H9 (cell line): ENCODE measurements around the gene KCNQ2. TPM values are rescaled to one million over a fixed set of nuclear protein-coding genes. Genes with fewer than 3 reads are reported as not detected.
A peak's percentile ranks its signal among the peaks of the same experiment; 100 is the strongest.

Experiments used
- DNase-seq: peaks from one replicate; pipeline ENCODE4 v3.0.0-alpha.2; 2017
- H2AFZ ChIP-seq: one replicate; pipeline ENCODE4 v1.6.1; 2013; ENCODE audit warnings: mild to moderate bottlenecking, low read length, control low read depth, moderate library complexity
- H2AK5ac ChIP-seq: 2 replicates; pipeline ENCODE4 v1.6.1; 2013; ENCODE audit warnings: low read length, control low read depth, mixed read lengths; ENCODE audit not compliant: insufficient read length
- H2BK120ac ChIP-seq: one replicate; pipeline ENCODE4 v1.6.1; 2013; ENCODE audit warnings: low read depth, mild to moderate bottlenecking, low read length, control low read depth, inconsistent platforms; ENCODE audit not compliant: poor library complexity, severe bottlenecking
- H2BK12ac ChIP-seq: 2 replicates; pipeline ENCODE4 v1.6.1; 2013; ENCODE audit warnings: low read length, control low read depth, mixed read lengths, low read depth; ENCODE audit not compliant: insufficient read length
- H2BK15ac ChIP-seq: 2 replicates; pipeline ENCODE4 v1.6.1; 2013; ENCODE audit warnings: low read depth, low read length, control low read depth
- H2BK20ac ChIP-seq: one replicate; pipeline ENCODE4 v1.6.1; 2013; ENCODE audit warnings: low read depth, mild to moderate bottlenecking, low read length, control low read depth, inconsistent platforms; ENCODE audit not compliant: poor library complexity, severe bottlenecking
- H2BK5ac ChIP-seq: 2 replicates; pipeline ENCODE4 v1.6.1; 2013; ENCODE audit warnings: low read length, control low read depth, mixed read lengths; ENCODE audit not compliant: insufficient read length
- H3K14ac ChIP-seq: 2 replicates; pipeline ENCODE4 v1.6.1; 2013; ENCODE audit warnings: low read length, control low read depth; ENCODE audit not compliant: insufficient read depth
- H3K18ac ChIP-seq: 2 replicates; pipeline ENCODE4 v1.6.1; 2013; ENCODE audit warnings: low read depth, mild to moderate bottlenecking, mixed read lengths, low read length, control low read depth; ENCODE audit not compliant: insufficient read length
- H3K23ac ChIP-seq: 2 replicates; pipeline ENCODE4 v1.6.1; 2013; ENCODE audit warnings: low read length, control low read depth, mixed read lengths, low read depth; ENCODE audit not compliant: insufficient read length
- H3K23me2 ChIP-seq: 2 replicates; pipeline ENCODE4 v1.6.1; 2013; ENCODE audit warnings: low read depth, mild to moderate bottlenecking, mixed read lengths, low read length, control low read depth; ENCODE audit not compliant: insufficient read length, poor library complexity, severe bottlenecking
- H3K27ac ChIP-seq: 2 replicates; pipeline ENCODE4 v1.5.1; 2013; ENCODE audit warnings: low read length, control low read depth, mixed read lengths, low read depth; ENCODE audit not compliant: insufficient read length
- H3K27me3 ChIP-seq: 2 replicates; pipeline ENCODE4 v1.6.1; 2013; ENCODE audit warnings: low read length, control low read depth, inconsistent platforms; ENCODE audit not compliant: insufficient read depth
- H3K4ac ChIP-seq: 2 replicates; pipeline ENCODE4 v1.6.1; 2013; ENCODE audit warnings: low read depth, mild to moderate bottlenecking, control low read depth, inconsistent platforms, low read length, moderate library complexity
- H3K4me1 ChIP-seq: 2 replicates; pipeline ENCODE4 v1.6.1; 2013; ENCODE audit warnings: low read length, control low read depth, inconsistent platforms; ENCODE audit not compliant: insufficient read depth
- H3K4me2 ChIP-seq: 2 replicates; pipeline ENCODE4 v1.6.1; 2013; ENCODE audit warnings: low read length, control low read depth, mixed read lengths; ENCODE audit not compliant: insufficient read length, insufficient read depth
- H3K56ac ChIP-seq: 2 replicates; pipeline ENCODE4 v1.6.1; 2013; ENCODE audit warnings: low read depth, mild to moderate bottlenecking, mixed read lengths, low read length, control low read depth; ENCODE audit not compliant: insufficient read length
- H3K79me1 ChIP-seq: 2 replicates; pipeline ENCODE4 v1.6.1; 2013; ENCODE audit warnings: low read depth, mild to moderate bottlenecking, moderate library complexity, low read length, control low read depth, inconsistent platforms; ENCODE audit not compliant: insufficient read depth, poor library complexity, severe bottlenecking
- H3K79me2 ChIP-seq: 2 replicates; pipeline ENCODE4 v1.6.1; 2013; ENCODE audit warnings: low read length, control low read depth, inconsistent platforms; ENCODE audit not compliant: insufficient read depth
- H3K9ac ChIP-seq: 2 replicates; pipeline ENCODE4 v1.6.1; 2013; ENCODE audit warnings: low read length, control low read depth, mixed read lengths; ENCODE audit not compliant: insufficient read length; ENCODE audit errors: extremely low read depth
- H3K9me3 ChIP-seq: one replicate; pipeline ENCODE4 v1.6.1; 2013; ENCODE audit warnings: low read depth, low read length, inconsistent platforms; ENCODE audit not compliant: control insufficient read depth
- H3T11ph ChIP-seq: one replicate; pipeline ENCODE4 v1.6.1; 2013; ENCODE audit warnings: mild to moderate bottlenecking, low read length, control low read depth, inconsistent platforms
- H4K20me1 ChIP-seq: one replicate; pipeline ENCODE4 v1.6.1; 2013; ENCODE audit not compliant: control insufficient read depth, insufficient read length, insufficient read depth
- H4K5ac ChIP-seq: 2 replicates; pipeline ENCODE4 v1.6.1; 2013; ENCODE audit warnings: low read depth, mild to moderate bottlenecking, mixed read lengths, low read length, control low read depth; ENCODE audit not compliant: insufficient read length
- H4K8ac ChIP-seq: replicated peaks from 2 replicates; pipeline ENCODE4 v1.6.1; 2013; ENCODE audit warnings: low read length, control low read depth, mixed read lengths, low read depth; ENCODE audit not compliant: insufficient read length
- H4K91ac ChIP-seq: 2 replicates; pipeline ENCODE4 v1.6.1; 2013; ENCODE audit warnings: low read depth, mild to moderate bottlenecking, moderate library complexity, mixed read lengths, low read length, control low read depth; ENCODE audit not compliant: insufficient read length
- H3K27ac Mint-ChIP-seq, 3 experiments: 2 replicates in 2 of 3; 3 replicates in 1 of 3; pipeline ENCODE4 v1.8.0; 2020 to 2021; ENCODE audit warnings: mixed read lengths in 3 of 3, mild to moderate bottlenecking in 1 of 3, moderate library complexity in 1 of 3
- H3K27me3 Mint-ChIP-seq: 2 replicates; pipeline ENCODE4 v1.8.0; 2021; ENCODE audit warnings: low read depth, mild to moderate bottlenecking, moderate library complexity, mixed read lengths
- H3K36me3 Mint-ChIP-seq, 3 experiments: 2 replicates in 2 of 3; 3 replicates in 1 of 3; pipeline ENCODE4 v1.8.0; 2020 to 2021; ENCODE audit warnings: low read depth in 3 of 3, mixed read lengths in 3 of 3; ENCODE audit not compliant: insufficient read depth in 1 of 3
- H3K4me1 Mint-ChIP-seq, 2 experiments: 2 replicates each; pipeline ENCODE4 v1.8.0; 2020; ENCODE audit warnings: mixed read lengths in 2 of 2
- H3K4me3 Mint-ChIP-seq, 2 experiments: 2 replicates in 1 of 2; 3 replicates in 1 of 2; pipeline ENCODE4 v1.8.0; 2020 to 2021; ENCODE audit warnings: mild to moderate bottlenecking in 2 of 2, mixed read lengths in 2 of 2, moderate library complexity in 1 of 2
- H3K9me3 Mint-ChIP-seq, 2 experiments: 2 replicates in 1 of 2; 3 replicates in 1 of 2; pipeline ENCODE4 v1.8.0; 2020; ENCODE audit warnings: mild to moderate bottlenecking in 2 of 2, mixed read lengths in 2 of 2, moderate library complexity in 1 of 2
- CTCF ChIP-seq: fragments of 200-600 bp; sonication (generic); conservative IDR thresholded peaks from 3 replicates; pipeline ENCODE4 v1.8.0; 2021; ENCODE audit warnings: antibody characterized with exemption, mild to moderate bottlenecking
- WGBS: extraction: QIAGEN DNeasy Blood & Tissue Kit; methylation state at CpG from one replicate; pipeline ENCODE4 v1.1.7; 2013; ENCODE audit warnings: missing lambda C conversion rate, low lambda C conversion rate, mixed read lengths; ENCODE audit not compliant: insufficient read length; ENCODE audit errors: extremely low coverage; 5-methylcytosine and 5-hydroxymethylcytosine counted together
- total RNA-seq: library from RNA; stranded (reverse); gene quantifications from 2 replicates; pipeline ENCODE4 v1.2.1, GENCODE V29; 2021

Gene KCNQ2
- total RNA-seq, 1 experiment from 2014 or later = 69.2 TPM

DNA sequence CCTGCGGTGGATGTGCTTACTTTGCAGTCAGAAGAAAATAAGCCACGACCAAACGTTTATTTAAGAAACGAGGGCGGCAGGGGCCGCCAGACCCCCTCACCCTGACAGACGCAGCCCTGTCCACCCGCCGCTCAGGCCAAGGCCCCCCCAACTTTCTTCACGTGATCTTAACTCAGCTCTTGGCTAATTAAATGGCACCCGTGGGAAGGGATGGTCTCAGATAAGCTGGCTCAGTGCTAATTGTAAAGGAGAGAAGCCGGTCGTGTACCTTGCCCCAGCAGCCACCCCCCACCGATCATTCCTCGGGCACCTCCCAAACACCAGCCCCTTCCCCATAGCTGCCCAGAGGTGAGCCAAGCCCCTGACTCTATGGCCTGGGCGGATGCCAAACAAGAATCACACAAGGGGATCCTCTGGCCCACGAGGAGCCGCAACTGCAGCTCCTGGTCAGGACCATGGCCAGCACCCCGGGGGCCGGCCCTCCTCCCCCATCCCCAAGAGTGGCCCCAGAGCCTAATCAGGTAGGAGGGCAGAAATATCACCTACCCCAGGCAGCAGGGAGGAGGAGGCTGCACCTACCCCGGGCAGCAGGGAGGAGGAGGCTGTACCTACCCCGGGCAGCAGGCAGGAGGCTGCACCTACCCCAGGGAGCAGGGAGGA, 11.2 kb downstream of the KCNQ2 start:
- no peak for DNase-seq
- no CpG with 5 or more reads among the region's 22 CpGs for WGBS
- H3K4ac ChIP-seq = no peak overlapping the region
- no peak overlapping the region for H2BK5ac ChIP-seq
- H4K91ac ChIP-seq = no peak overlapping the region
- no peak overlapping the region for H4K8ac ChIP-seq
- H3K27ac ChIP-seq = no peak overlapping the region
- no peak overlapping the region for H2AK5ac ChIP-seq
- no peak overlapping the region for H3K4me3 Mint-ChIP-seq
- H3K14ac ChIP-seq = no peak overlapping the region
- no peak overlapping the region for H3K4me2 ChIP-seq
- peaks cover 4% of the 10 kb centered on the region; the same call in 1 of the 2 replicates for H3K79me2 ChIP-seq
- peaks cover 3% of the 10 kb centered on the region for H3K79me1 ChIP-seq
- 0 out of 7 replicates have a peak overlapping the region, but pooled peaks of 1 of the 3 experiments have one; percentile 52 for H3K27ac Mint-ChIP-seq
- no peak overlapping the region for H3K9ac ChIP-seq
- no peaks in the 10 kb centered on the region for H3K9me3 ChIP-seq
- no peak for TF ChIP-seq CTCF
- no peak overlapping the region for H4K5ac ChIP-seq
- no peak overlapping the region for H2BK120ac ChIP-seq
- no peaks in the 10 kb centered on the region for H3K27me3 ChIP-seq
- no peak overlapping the region for H3K18ac ChIP-seq
- no peak overlapping the region for H2BK12ac ChIP-seq
- H3K36me3 Mint-ChIP-seq = peaks cover 0 to 10% (median 0%) of the 10 kb centered on the region in 3 experiments; a peak in 2 of 7 replicates
- no peaks in the 10 kb centered on the region for H3K23me2 ChIP-seq
- no peak overlapping the region for H2BK20ac ChIP-seq
- no peak overlapping the region for H2AFZ ChIP-seq
- H3K23ac ChIP-seq = no peak overlapping the region
- peaks cover 21 to 39% of the 10 kb centered on the region in 2 experiments for H3K4me1 Mint-ChIP-seq
- H4K20me1 ChIP-seq = no peaks in the 10 kb centered on the region
- no peaks in the 10 kb centered on the region for H3K9me3 Mint-ChIP-seq
- no peak overlapping the region for H3T11ph ChIP-seq
- no peak overlapping the region for H2BK15ac ChIP-seq
- H3K56ac ChIP-seq = no peak overlapping the region
- no peaks in the 10 kb centered on the region; the same call in 1 of the 2 replicates for H3K27me3 Mint-ChIP-seq
- H3K4me1 ChIP-seq = no peaks in the 10 kb centered on the region
